HCT116 (cell line): ENCODE measurements around the gene WWOX. TPM values are rescaled to one million over a fixed set of nuclear protein-coding genes. Genes with fewer than 3 reads are reported as not detected.

Experiments used
- ATAC-seq: fragments of 200-7000 bp; cut with Tn5 transposase; 2 replicates; pipeline ENCODE4 v1.9.1; 2020; ENCODE audit warnings: mild to moderate bottlenecking, moderate library complexity
- BruUV-seq: library from RNA; stranded (reverse); fragments of 400-500 nt; replicated peaks from 2 replicates; lab custom pipeline; 2021; lab: Mats Ljungman, UMichigan
- CTCF ChIA-PET: fragments of 300-600 bp; sonication (Branson Sonifier 250); formaldehyde crosslinking; loops from one replicate; lab custom pipeline; 2021; ENCODE audit warnings: antibody characterized with exemption; lab: Charles Lee
- POLR2A ChIA-PET: fragments of 300-600, 350-600 bp; sonication (Branson Sonifier 250); formaldehyde crosslinking; loops from one replicate; lab custom pipeline; 2021; ENCODE audit warnings: antibody characterized with exemption; lab: Charles Lee
- RAD21 ChIA-PET, 2 experiments: fragments of 300-600 bp; sonication (Branson Sonifier 250); formaldehyde crosslinking; loops; one replicate each; lab custom pipeline; 2023; ENCODE audit warnings: low total read pairs in 2 of 2; ENCODE audit not compliant: uncharacterized antibody in 2 of 2, unreplicated experiment in 2 of 2, low non-redundant PET in 1 of 2; lab: Charles Lee
- DNase-seq: peaks from one replicate; pipeline ENCODE4 v3.0.0-alpha.2; 2010; ENCODE audit warnings: low read depth, low spot score
- H2AFZ ChIP-seq: fragments of 200-600 bp; shearing (Covaris generic), sonication (generic); 2 replicates; pipeline ENCODE4 v1.6.1; 2017; ENCODE audit warnings: low read depth, mixed run types, mixed read lengths, antibody characterized with exemption, low read length; ENCODE audit not compliant: poor library complexity, severe bottlenecking
- H3K27ac ChIP-seq: 2 replicates; pipeline ENCODE4 v1.5.1; 2012; ENCODE audit warnings: low read depth, low read length
- H3K27me3 ChIP-seq: fragments of 200-600 bp; sonication (generic); 2 replicates; pipeline ENCODE4 v1.6.1; 2016; ENCODE audit warnings: mixed run types, low read length, mixed read lengths; ENCODE audit not compliant: insufficient read depth
- H3K36me3 ChIP-seq, 2 experiments: fragments of 200-500 bp in 1 of 2; fragments of 200-600 bp in 1 of 2; sonication (Bioruptor generic) in 1 of 2; sonication (generic) in 1 of 2; 2 replicates each; pipeline versions ENCODE4 v1.5.1 to v1.6.1; 2014 to 2016; ENCODE audit warnings: low read length in 2 of 2, inconsistent platforms in 1 of 2, mixed read lengths in 1 of 2, mixed run types in 1 of 2; ENCODE audit not compliant: insufficient read depth in 2 of 2, control insufficient read depth in 1 of 2
- H3K4me1 ChIP-seq, 2 experiments: fragments of 200-600 bp in 1 of 2; sonication (generic) in 1 of 2; 2 replicates each; pipeline versions ENCODE4 v1.5.1 to v1.6.1; 2012 to 2017; ENCODE audit warnings: low read length in 2 of 2, inconsistent platforms in 1 of 2, mild to moderate bottlenecking in 1 of 2, mixed read lengths in 1 of 2, mixed run types in 1 of 2, moderate library complexity in 1 of 2; ENCODE audit not compliant: insufficient read depth in 2 of 2, control insufficient read depth in 1 of 2
- H3K4me2 ChIP-seq: fragments of 200-600 bp; sonication (generic); 2 replicates; pipeline ENCODE4 v1.6.1; 2017; ENCODE audit warnings: mixed run types, low read length, mixed read lengths
- H3K4me3 ChIP-seq, 2 experiments: fragments of 200-600 bp in 1 of 2; sonication (generic) in 1 of 2; replicated peaks in 1 of 2; 2 replicates each; pipeline ENCODE4 v1.5.1; 2011 to 2016; ENCODE audit warnings: low read length in 2 of 2, control low read depth in 1 of 2, low read depth in 1 of 2, mild to moderate bottlenecking in 1 of 2, mixed read lengths in 1 of 2, mixed run types in 1 of 2
- H3K79me2 ChIP-seq: fragments of 200-600 bp; sonication (generic); 2 replicates; pipeline ENCODE4 v1.6.1; 2017; ENCODE audit warnings: mild to moderate bottlenecking, mixed run types, low read length, moderate library complexity, mixed read lengths; ENCODE audit not compliant: insufficient read depth
- H3K9ac ChIP-seq: fragments of 200-600 bp; sonication (generic); 2 replicates; pipeline ENCODE4 v1.6.1; 2016; ENCODE audit warnings: low read length, mixed read lengths
- H3K9me2 ChIP-seq: fragments of 200-600 bp; sonication (generic), shearing (Covaris generic); 2 replicates; pipeline ENCODE4 v1.6.1; 2017; ENCODE audit warnings: mixed run types, mild to moderate bottlenecking, moderate library complexity; ENCODE audit not compliant: insufficient read depth
- H3K9me3 ChIP-seq, 2 experiments: fragments of 200-500 bp in 1 of 2; fragments of 200-600 bp in 1 of 2; sonication (Bioruptor generic) in 1 of 2; sonication (generic) in 1 of 2; 2 replicates each; pipeline ENCODE4 v1.6.1; 2014 to 2017; ENCODE audit warnings: low read length in 2 of 2, mixed read lengths in 2 of 2, inconsistent platforms in 1 of 2, low read depth in 1 of 2, mild to moderate bottlenecking in 1 of 2, mixed run types in 1 of 2, moderate library complexity in 1 of 2; ENCODE audit not compliant: control insufficient read depth in 1 of 2, insufficient read depth in 1 of 2
- H4K20me1 ChIP-seq: fragments of 200-600 bp; sonication (generic), shearing (Covaris generic); 2 replicates; pipeline ENCODE4 v1.6.1; 2017; ENCODE audit warnings: mixed run types, mild to moderate bottlenecking, moderate library complexity; ENCODE audit not compliant: insufficient read depth
- CBX3 ChIP-seq: IDR thresholded peaks from 2 replicates; pipeline ENCODE4 v1.6.1; 2012; ENCODE audit warnings: low read depth
- EGR1 ChIP-seq: IDR thresholded peaks from 2 replicates; pipeline ENCODE4 v1.6.1; 2012; ENCODE audit warnings: low read depth
- ELF1 ChIP-seq: IDR thresholded peaks from 2 replicates; pipeline ENCODE4 v1.6.1; 2012; ENCODE audit warnings: low read depth, borderline replicate concordance
- EZH2 ChIP-seq: fragments of 200-600 bp; sonication (generic); IDR thresholded peaks from 2 replicates; pipeline ENCODE4 v1.6.1; 2017; ENCODE audit warnings: antibody characterized with exemption, mixed run types
- EZH2phosphoT487 ChIP-seq: fragments of 200-600 bp; IDR thresholded peaks from 2 replicates; pipeline ENCODE4 v1.6.1; 2018; ENCODE audit warnings: antibody characterized with exemption, borderline replicate concordance
- POLR2AphosphoS5 ChIP-seq: IDR thresholded peaks from 2 replicates; pipeline ENCODE4 v1.6.1; 2011; ENCODE audit warnings: mild to moderate bottlenecking, low read depth, low read length, moderate library complexity
- SP1 ChIP-seq: IDR thresholded peaks from 2 replicates; pipeline ENCODE4 v1.6.1; 2012; ENCODE audit warnings: low read depth
- SRF ChIP-seq: IDR thresholded peaks from 2 replicates; pipeline ENCODE4 v1.6.1; 2012; ENCODE audit warnings: low read depth
- TCF7L2 ChIP-seq: IDR thresholded peaks from 2 replicates; pipeline ENCODE4 v1.7.0; 2011; ENCODE audit warnings: borderline replicate concordance, inconsistent platforms; ENCODE audit not compliant: insufficient read depth, insufficient read length; ENCODE audit errors: extremely low read depth
- YY1 ChIP-seq: IDR thresholded peaks from 2 replicates; pipeline ENCODE4 v1.6.1; 2011; ENCODE audit warnings: low read length, low read depth, moderate library complexity, mild to moderate bottlenecking; ENCODE audit not compliant: insufficient replicate concordance; ENCODE audit errors: extremely low read depth
- ZFX ChIP-seq: fragments of 450-650 bp; IDR thresholded peaks from 2 replicates; pipeline ENCODE4 v1.6.1; 2017
- intact Hi-C: fragments of 100-400 bp; cut with micrococcal nuclease; formaldehyde crosslinking; loops from 2 replicates; pipeline ENCODE4 v1.10.0; 2022
- total RNA-seq: library from RNA; stranded (reverse); gene quantifications from one replicate; pipeline ENCODE4 v1.2.1, GENCODE V29; 2021; ENCODE audit not compliant: unreplicated experiment
- TF ChIP-seq, protein P1 (sequence below): IDR thresholded peaks from 2 replicates; pipeline ENCODE4 v1.6.1; 2011; ENCODE audit warnings: mild to moderate bottlenecking, low read length, moderate library complexity; ENCODE audit not compliant: insufficient replicate concordance; ENCODE audit errors: extremely low read depth
- TF ChIP-seq, protein P2 (sequence below): IDR thresholded peaks from 2 replicates; pipeline ENCODE4 v1.6.1; 2012
- TF ChIP-seq, protein P3 (sequence below): IDR thresholded peaks from 2 replicates; pipeline ENCODE4 v1.6.1; 2012
- TF ChIP-seq, protein P4 (sequence below): IDR thresholded peaks from 2 replicates; pipeline ENCODE4 v1.6.1; 2012; ENCODE audit warnings: low read depth

The WWOX gene
- total RNA-seq, 1 experiment from 2014 or later, result 13.7 TPM

DNA sequence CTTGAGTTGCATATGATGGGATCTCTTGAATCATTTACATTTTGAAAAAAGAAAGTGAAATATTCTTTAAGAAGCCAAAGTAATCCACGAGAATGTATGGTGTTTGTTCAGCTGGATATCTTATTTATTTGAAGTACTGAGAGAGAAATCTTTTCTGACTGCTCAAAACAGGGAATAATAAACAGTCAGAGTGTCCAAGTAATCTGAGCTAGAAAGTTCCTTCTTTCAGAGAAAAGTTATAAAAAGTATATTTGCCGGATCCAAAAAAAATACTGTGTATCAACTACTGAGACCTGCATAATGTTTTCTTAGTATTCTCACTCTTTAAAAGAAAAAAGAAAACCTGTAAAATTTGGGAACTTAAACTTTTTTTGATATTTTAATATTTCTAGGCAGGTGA lies 350.8 kb downstream of the WWOX start:
- intact Hi-C loops, result no loop called here
- H3K4me2 ChIP-seq, result no peak overlapping the region
- no peaks in the 10 kb centered on the region for H3K79me2 ChIP-seq
- no peak for ATAC-seq
- no peak for TF ChIP-seq SP1
- no peaks in the 10 kb centered on the region for H3K9me2 ChIP-seq
- H3K9ac ChIP-seq, result no peak overlapping the region
- H3K4me1 ChIP-seq, result no peaks in the 10 kb centered on the region
- ChIA-PET POLR2A (no interaction called here), RAD21 (no interaction called here), CTCF (no interaction called here)
- H4K20me1 ChIP-seq, result no peaks in the 10 kb centered on the region
- H3K9me3 ChIP-seq, result no peaks in the 10 kb centered on the region
- no peak overlapping the region for H3K27ac ChIP-seq
- DNase-seq, result no peak
- H2AFZ ChIP-seq, result no peak overlapping the region
- no TSS peak for BruUV-seq
- H3K4me3 ChIP-seq, result no peak overlapping the region
- no peaks in the 10 kb centered on the region for H3K36me3 ChIP-seq
- H3K27me3 ChIP-seq, result no peaks in the 10 kb centered on the region

DNA sequence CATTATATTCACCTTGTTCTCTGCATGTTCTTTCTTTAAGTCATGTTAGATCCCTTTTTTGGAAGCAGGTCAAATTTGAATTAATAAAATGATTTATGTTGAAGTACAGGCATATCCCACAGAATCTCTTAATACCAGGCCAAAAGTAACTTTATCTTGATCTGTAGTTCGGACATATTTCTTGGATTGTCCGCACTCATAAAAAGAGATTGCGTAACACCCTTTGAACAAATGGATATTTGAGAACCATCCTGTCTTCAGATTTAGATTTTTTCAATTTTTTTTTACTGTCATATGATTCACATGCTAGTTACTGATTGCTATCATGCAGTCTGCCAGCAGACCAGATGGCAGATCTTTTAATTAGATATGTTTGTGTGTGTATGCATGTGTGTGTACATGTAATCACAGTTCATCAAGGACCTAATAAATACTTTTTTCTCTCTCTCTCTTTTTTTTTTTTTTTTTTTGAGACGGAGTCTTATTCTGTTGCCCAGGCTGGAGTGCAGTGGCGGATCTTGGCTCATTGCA lies 352.6 kb downstream of the WWOX start:
- no peaks in the 10 kb centered on the region for H3K9me2 ChIP-seq
- POLR2A ChIA-PET, result no interaction called here
- no peaks in the 10 kb centered on the region for H3K9me3 ChIP-seq
- H4K20me1 ChIP-seq, result no peaks in the 10 kb centered on the region
- RAD21 ChIA-PET, result no interaction called here
- DNase-seq (no peak), ATAC-seq (no peak)
- intact Hi-C loops, result no loop called here
- H3K4me2 ChIP-seq, result no peak overlapping the region
- no peaks in the 10 kb centered on the region for H3K36me3 ChIP-seq
- no peak overlapping the region for H2AFZ ChIP-seq
- CTCF ChIA-PET, result no interaction called here
- no TSS peak for BruUV-seq
- no peaks in the 10 kb centered on the region for H3K4me1 ChIP-seq
- H3K27ac ChIP-seq, result no peak overlapping the region
- H3K27me3 ChIP-seq, result no peaks in the 10 kb centered on the region
- no peak overlapping the region for H3K4me3 ChIP-seq
- H3K79me2 ChIP-seq, result no peaks in the 10 kb centered on the region
- H3K9ac ChIP-seq, result no peak overlapping the region
- TF ChIP-seq ZFX (no peak), SRF (no peak), YY1 (no peak), TCF7L2 (no peak), CBX3 (no peak), EGR1 (no peak), POLR2AphosphoS5 (no peak), EZH2 (no peak), EZH2phosphoT487 (no peak), ELF1 (no peak), SP1 (no peak)
- TF ChIP-seq, protein P1, sequence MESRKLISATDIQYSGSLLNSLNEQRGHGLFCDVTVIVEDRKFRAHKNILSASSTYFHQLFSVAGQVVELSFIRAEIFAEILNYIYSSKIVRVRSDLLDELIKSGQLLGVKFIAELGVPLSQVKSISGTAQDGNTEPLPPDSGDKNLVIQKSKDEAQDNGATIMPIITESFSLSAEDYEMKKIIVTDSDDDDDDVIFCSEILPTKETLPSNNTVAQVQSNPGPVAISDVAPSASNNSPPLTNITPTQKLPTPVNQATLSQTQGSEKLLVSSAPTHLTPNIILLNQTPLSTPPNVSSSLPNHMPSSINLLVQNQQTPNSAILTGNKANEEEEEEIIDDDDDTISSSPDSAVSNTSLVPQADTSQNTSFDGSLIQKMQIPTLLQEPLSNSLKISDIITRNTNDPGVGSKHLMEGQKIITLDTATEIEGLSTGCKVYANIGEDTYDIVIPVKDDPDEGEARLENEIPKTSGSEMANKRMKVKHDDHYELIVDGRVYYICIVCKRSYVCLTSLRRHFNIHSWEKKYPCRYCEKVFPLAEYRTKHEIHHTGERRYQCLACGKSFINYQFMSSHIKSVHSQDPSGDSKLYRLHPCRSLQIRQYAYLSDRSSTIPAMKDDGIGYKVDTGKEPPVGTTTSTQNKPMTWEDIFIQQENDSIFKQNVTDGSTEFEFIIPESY, result no peak
- TF ChIP-seq, protein P2, sequence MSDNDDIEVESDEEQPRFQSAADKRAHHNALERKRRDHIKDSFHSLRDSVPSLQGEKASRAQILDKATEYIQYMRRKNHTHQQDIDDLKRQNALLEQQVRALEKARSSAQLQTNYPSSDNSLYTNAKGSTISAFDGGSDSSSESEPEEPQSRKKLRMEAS, result no peak
- TF ChIP-seq, protein P3, sequence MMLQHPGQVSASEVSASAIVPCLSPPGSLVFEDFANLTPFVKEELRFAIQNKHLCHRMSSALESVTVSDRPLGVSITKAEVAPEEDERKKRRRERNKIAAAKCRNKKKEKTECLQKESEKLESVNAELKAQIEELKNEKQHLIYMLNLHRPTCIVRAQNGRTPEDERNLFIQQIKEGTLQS, result no peak
- TF ChIP-seq, protein P4, sequence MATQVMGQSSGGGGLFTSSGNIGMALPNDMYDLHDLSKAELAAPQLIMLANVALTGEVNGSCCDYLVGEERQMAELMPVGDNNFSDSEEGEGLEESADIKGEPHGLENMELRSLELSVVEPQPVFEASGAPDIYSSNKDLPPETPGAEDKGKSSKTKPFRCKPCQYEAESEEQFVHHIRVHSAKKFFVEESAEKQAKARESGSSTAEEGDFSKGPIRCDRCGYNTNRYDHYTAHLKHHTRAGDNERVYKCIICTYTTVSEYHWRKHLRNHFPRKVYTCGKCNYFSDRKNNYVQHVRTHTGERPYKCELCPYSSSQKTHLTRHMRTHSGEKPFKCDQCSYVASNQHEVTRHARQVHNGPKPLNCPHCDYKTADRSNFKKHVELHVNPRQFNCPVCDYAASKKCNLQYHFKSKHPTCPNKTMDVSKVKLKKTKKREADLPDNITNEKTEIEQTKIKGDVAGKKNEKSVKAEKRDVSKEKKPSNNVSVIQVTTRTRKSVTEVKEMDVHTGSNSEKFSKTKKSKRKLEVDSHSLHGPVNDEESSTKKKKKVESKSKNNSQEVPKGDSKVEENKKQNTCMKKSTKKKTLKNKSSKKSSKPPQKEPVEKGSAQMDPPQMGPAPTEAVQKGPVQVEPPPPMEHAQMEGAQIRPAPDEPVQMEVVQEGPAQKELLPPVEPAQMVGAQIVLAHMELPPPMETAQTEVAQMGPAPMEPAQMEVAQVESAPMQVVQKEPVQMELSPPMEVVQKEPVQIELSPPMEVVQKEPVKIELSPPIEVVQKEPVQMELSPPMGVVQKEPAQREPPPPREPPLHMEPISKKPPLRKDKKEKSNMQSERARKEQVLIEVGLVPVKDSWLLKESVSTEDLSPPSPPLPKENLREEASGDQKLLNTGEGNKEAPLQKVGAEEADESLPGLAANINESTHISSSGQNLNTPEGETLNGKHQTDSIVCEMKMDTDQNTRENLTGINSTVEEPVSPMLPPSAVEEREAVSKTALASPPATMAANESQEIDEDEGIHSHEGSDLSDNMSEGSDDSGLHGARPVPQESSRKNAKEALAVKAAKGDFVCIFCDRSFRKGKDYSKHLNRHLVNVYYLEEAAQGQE, result no peak
